Suprapubic skin (tissue), 4 donors: ENCODE results near the gene IL34. TPM values are rescaled to one million over a fixed set of nuclear protein-coding genes. Genes with fewer than 3 reads are reported as not detected.

ENCODE experiments used
- DNase-seq, 2 donors: peaks; one replicate each; pipeline ENCODE4 v3.0.0-alpha.2; 2019; ENCODE audit warnings: low spot score in 2 of 2
- H3K27ac ChIP-seq: fragments of 200-600 bp; sonication (generic); one replicate; pipeline ENCODE4 v1.5.1; 2019
- H3K27me3 ChIP-seq: fragments of 200-600 bp; sonication (generic); one replicate; pipeline ENCODE4 v1.5.1; 2019
- H3K36me3 ChIP-seq: fragments of 200-600 bp; sonication (generic); one replicate; pipeline ENCODE4 v1.5.1; 2019
- H3K4me1 ChIP-seq: fragments of 200-600 bp; sonication (generic); one replicate; pipeline ENCODE4 v1.5.1; 2019
- H3K4me3 ChIP-seq: fragments of 200-600 bp; sonication (generic); one replicate; pipeline ENCODE4 v1.5.1; 2019; ENCODE audit warnings: mild to moderate bottlenecking
- H3K9me3 ChIP-seq: fragments of 200-600 bp; sonication (generic); one replicate; pipeline ENCODE4 v1.5.1; 2019
- CTCF ChIP-seq, 2 donors: fragments of 200-600 bp in 1 of 2; fragments of 450-650 bp in 1 of 2; sonication (generic) in 1 of 2; IDR thresholded peaks; one replicate each; pipeline ENCODE4 v1.5.1; 2016 to 2019; ENCODE audit warnings: antibody characterized with exemption in 2 of 2, mild to moderate bottlenecking in 1 of 2, moderate library complexity in 1 of 2
- EP300 ChIP-seq: sonication (generic); formaldehyde crosslinking; IDR thresholded peaks from one replicate; pipeline ENCODE4 v1.6.1; 2017; ENCODE audit warnings: antibody characterized with exemption
- POLR2A ChIP-seq, 2 donors: fragments of 450-650 bp; IDR thresholded peaks; one replicate each; pipeline ENCODE4 v1.6.1; 2017; ENCODE audit warnings: antibody characterized with exemption in 2 of 2, mild to moderate bottlenecking in 2 of 2, moderate library complexity in 2 of 2
- POLR2AphosphoS5 ChIP-seq, 3 donors: sonication (generic); formaldehyde crosslinking; IDR thresholded peaks; one replicate each; pipeline ENCODE4 v1.6.1; 2017; ENCODE audit warnings: antibody characterized with exemption in 3 of 3
- WGBS: methylation state at CpG from one replicate; pipeline ENCODE4 v1.1.5; 2018; 5-methylcytosine and 5-hydroxymethylcytosine counted together
- total RNA-seq, 4 donors: library from RNA; depleted of rRNA; stranded (reverse); fragments of >200 nt; gene quantifications; one replicate each; pipeline ENCODE4 v1.1.0, GENCODE V29; 2016

Gene IL34
- total RNA-seq, 4 donors from 2014 or later: 64.2 to 187 (median 92.5) TPM

- peak overlapping the region; percentile 91 for H3K27ac ChIP-seq
- no peaks in the 10 kb centered on the region for H3K9me3 ChIP-seq
- H3K27me3 ChIP-seq: no peaks in the 10 kb centered on the region
- no peak for DNase-seq
- TF ChIP-seq EP300 (no peak), POLR2A (IDR thresholded peaks at IDR 0.05) (no peak), POLR2AphosphoS5 (IDR thresholded peaks at IDR 0.05) (no peak)
- H3K4me3 ChIP-seq: no peak overlapping the region
- 100% methylated on average over 3 of the region's 18 CpGs for WGBS
- peaks cover 94% of the 10 kb centered on the region for H3K4me1 ChIP-seq
- no peaks in the 10 kb centered on the region for H3K36me3 ChIP-seq
Measured at GRCh38 chr16:70687671-70688245, 41.4 kb downstream of the IL34 start.

- H3K27ac ChIP-seq: peak overlapping the region; percentile 91
- H3K36me3 ChIP-seq: no peaks in the 10 kb centered on the region
- no peak overlapping the region for H3K4me3 ChIP-seq
- no peak for DNase-seq
- H3K27me3 ChIP-seq: no peaks in the 10 kb centered on the region
- TF ChIP-seq POLR2A (IDR thresholded peaks at IDR 0.05) (no peak), CTCF (IDR thresholded peaks at IDR 0.05) (no peak), EP300 (no peak), POLR2AphosphoS5 (IDR thresholded peaks at IDR 0.05) (peak in 1 of 3 donors; percentile 71)
- peaks cover 94% of the 10 kb centered on the region for H3K4me1 ChIP-seq
- H3K9me3 ChIP-seq: no peaks in the 10 kb centered on the region
- 32% methylated on average over 2 of the region's 8 CpGs for WGBS
Measured at GRCh38 chr16:70688246-70688742, 41.9 kb downstream of the IL34 start.

- 53% methylated on average over 20 of the region's 22 CpGs for WGBS
- peak overlapping the region; percentile 91 for H3K27ac ChIP-seq
- no peaks in the 10 kb centered on the region for H3K36me3 ChIP-seq
- no peaks in the 10 kb centered on the region for H3K9me3 ChIP-seq
- H3K27me3 ChIP-seq: no peaks in the 10 kb centered on the region
- no peak overlapping the region for H3K4me3 ChIP-seq
- peaks cover 94% of the 10 kb centered on the region for H3K4me1 ChIP-seq
- TF ChIP-seq EP300: no peak
- TF ChIP-seq POLR2AphosphoS5 (IDR thresholded peaks at IDR 0.05): no peak
- TF ChIP-seq POLR2A (IDR thresholded peaks at IDR 0.05): no peak
- no peak for TF ChIP-seq CTCF (IDR thresholded peaks at IDR 0.05)
- no peak for DNase-seq
Measured at GRCh38 chr16:70689035-70689969, 42.9 kb downstream of the IL34 start.

- no peak for TF ChIP-seq EP300
- H3K27me3 ChIP-seq: no peaks in the 10 kb centered on the region
- no peak for DNase-seq
- H3K4me3 ChIP-seq: no peak overlapping the region
- 70% methylated on average over 6 of the region's 16 CpGs for WGBS
- H3K36me3 ChIP-seq: no peaks in the 10 kb centered on the region
- no peaks in the 10 kb centered on the region for H3K9me3 ChIP-seq
- peaks cover 94% of the 10 kb centered on the region for H3K4me1 ChIP-seq
- H3K27ac ChIP-seq: peak overlapping the region; percentile 91
Measured at GRCh38 chr16:70689970-70690891, 43.9 kb downstream of the IL34 start.

- Histone ChIP-seq H3K36me3 (no peaks in the 10 kb centered on the region), H3K27ac (peak overlapping the region; percentile 91), H3K4me1 (peaks cover 100% of the 10 kb centered on the region), H3K9me3 (no peaks in the 10 kb centered on the region), H3K27me3 (no peaks in the 10 kb centered on the region), H3K4me3 (no peak overlapping the region)
- peak in 1 of 2 donors; percentile 91 for DNase-seq
- WGBS: no CpG with 5 or more reads among the region's 26 CpGs
- TF ChIP-seq POLR2AphosphoS5 (IDR thresholded peaks at IDR 0.05) (peak; percentile 32 to 82 (median 37)), CTCF (IDR thresholded peaks at IDR 0.05) (no peak)
Measured at GRCh38 chr16:70691223-70692129, 45.1 kb downstream of the IL34 start.
